Hepatocyte (in vitro differentiated cells): Measurements from ENCODE around the gene NTF3. TPM values are rescaled to one million over a fixed set of nuclear protein-coding genes. Genes with fewer than 3 reads are reported as not detected.
A peak's percentile ranks its signal among the peaks of the same experiment; 100 is the strongest.

Experiments
- DNase-seq: peaks from one replicate; pipeline ENCODE4 v3.0.0-alpha.2; 2016; ENCODE audit warnings: low spot score
- H2AFZ ChIP-seq: fragments of 200-600 bp; sonication (generic); 2 replicates; pipeline ENCODE4 v1.6.0; 2016; ENCODE audit warnings: antibody characterized with exemption, mild to moderate bottlenecking
- H3K27ac ChIP-seq: fragments of 200-600 bp; sonication (generic); 2 replicates; pipeline ENCODE4 v1.5.1; 2016; ENCODE audit warnings: mild to moderate bottlenecking
- H3K27me3 ChIP-seq: fragments of 200-600 bp; sonication (generic); 2 replicates; pipeline ENCODE4 v1.6.1; 2016
- H3K36me3 ChIP-seq: fragments of 200-600 bp; sonication (generic); replicated peaks from 2 replicates; pipeline ENCODE4 v1.5.1; 2016; ENCODE audit warnings: low read depth; ENCODE audit not compliant: insufficient read depth
- H3K4me1 ChIP-seq: fragments of 200-600 bp; sonication (generic); 2 replicates; pipeline ENCODE4 v1.5.1; 2016; ENCODE audit warnings: mild to moderate bottlenecking, moderate library complexity; ENCODE audit not compliant: insufficient read depth
- H3K4me2 ChIP-seq: fragments of 200-600 bp; sonication (generic); 2 replicates; pipeline ENCODE4 v1.6.0; 2016
- H3K4me3 ChIP-seq: fragments of 200-600 bp; sonication (generic); 2 replicates; pipeline ENCODE4 v1.5.1; 2016; ENCODE audit warnings: mild to moderate bottlenecking
- H3K79me2 ChIP-seq: fragments of 200-600 bp; sonication (generic); 2 replicates; pipeline ENCODE4 v1.6.0; 2017; ENCODE audit warnings: mild to moderate bottlenecking
- H3K9me2 ChIP-seq: fragments of 200-600 bp; sonication (generic); replicated peaks from 2 replicates; pipeline ENCODE4 v1.6.0; 2017; ENCODE audit warnings: mild to moderate bottlenecking; ENCODE audit not compliant: insufficient read depth
- H3K9me3 ChIP-seq: fragments of 200-600 bp; sonication (generic); 2 replicates; pipeline ENCODE4 v1.5.1; 2016; ENCODE audit warnings: low read depth, mild to moderate bottlenecking
- H4K20me1 ChIP-seq: fragments of 200-600 bp; sonication (generic); 2 replicates; pipeline ENCODE4 v1.6.0; 2016; ENCODE audit warnings: mild to moderate bottlenecking; ENCODE audit not compliant: insufficient read depth, poor library complexity, severe bottlenecking
- EZH2 ChIP-seq: fragments of 200-600 bp; sonication (generic); IDR thresholded peaks from 2 replicates; pipeline ENCODE4 v1.6.1; 2016; ENCODE audit warnings: antibody characterized with exemption, mild to moderate bottlenecking, borderline replicate concordance
- EZH2phosphoT487 ChIP-seq: fragments of 200-600 bp; sonication (generic); IDR thresholded peaks from one replicate; pipeline ENCODE4 v1.6.1; 2018; ENCODE audit warnings: antibody characterized with exemption, mild to moderate bottlenecking, low read depth, moderate library complexity; ENCODE audit not compliant: unreplicated experiment, severe bottlenecking
- WGBS: methylation state at CpG from one replicate; pipeline ENCODE4 v1.1.6; 2016; ENCODE audit warnings: low lambda C conversion rate; ENCODE audit errors: missing lambda C conversion rate; 5-methylcytosine and 5-hydroxymethylcytosine counted together
- polyA plus RNA-seq: library from polyadenylated mRNA; unstranded; fragments of >200 nt; fragmentation: Nextera tagmentation; extraction: Ambion mirVana; gene quantifications from 2 replicates; pipeline ENCODE4 v1.2.1, GENCODE V29; 2016
- total RNA-seq: library from RNA; depleted of rRNA; stranded (reverse); fragments of >200 nt; gene quantifications from 2 replicates; pipeline ENCODE4 v1.2.3, GENCODE V29; 2014
- TF ChIP-seq, protein P1 (sequence below): fragments of 200-600 bp; sonication (generic); IDR thresholded peaks from 2 replicates; pipeline ENCODE4 v1.5.1; 2016; ENCODE audit warnings: antibody characterized with exemption, mild to moderate bottlenecking; ENCODE audit not compliant: poor library complexity

NTF3 gene
- total and polyA plus RNA-seq, 2 experiments from 2014 or later = 5.0 to 7.1 TPM

DNA sequence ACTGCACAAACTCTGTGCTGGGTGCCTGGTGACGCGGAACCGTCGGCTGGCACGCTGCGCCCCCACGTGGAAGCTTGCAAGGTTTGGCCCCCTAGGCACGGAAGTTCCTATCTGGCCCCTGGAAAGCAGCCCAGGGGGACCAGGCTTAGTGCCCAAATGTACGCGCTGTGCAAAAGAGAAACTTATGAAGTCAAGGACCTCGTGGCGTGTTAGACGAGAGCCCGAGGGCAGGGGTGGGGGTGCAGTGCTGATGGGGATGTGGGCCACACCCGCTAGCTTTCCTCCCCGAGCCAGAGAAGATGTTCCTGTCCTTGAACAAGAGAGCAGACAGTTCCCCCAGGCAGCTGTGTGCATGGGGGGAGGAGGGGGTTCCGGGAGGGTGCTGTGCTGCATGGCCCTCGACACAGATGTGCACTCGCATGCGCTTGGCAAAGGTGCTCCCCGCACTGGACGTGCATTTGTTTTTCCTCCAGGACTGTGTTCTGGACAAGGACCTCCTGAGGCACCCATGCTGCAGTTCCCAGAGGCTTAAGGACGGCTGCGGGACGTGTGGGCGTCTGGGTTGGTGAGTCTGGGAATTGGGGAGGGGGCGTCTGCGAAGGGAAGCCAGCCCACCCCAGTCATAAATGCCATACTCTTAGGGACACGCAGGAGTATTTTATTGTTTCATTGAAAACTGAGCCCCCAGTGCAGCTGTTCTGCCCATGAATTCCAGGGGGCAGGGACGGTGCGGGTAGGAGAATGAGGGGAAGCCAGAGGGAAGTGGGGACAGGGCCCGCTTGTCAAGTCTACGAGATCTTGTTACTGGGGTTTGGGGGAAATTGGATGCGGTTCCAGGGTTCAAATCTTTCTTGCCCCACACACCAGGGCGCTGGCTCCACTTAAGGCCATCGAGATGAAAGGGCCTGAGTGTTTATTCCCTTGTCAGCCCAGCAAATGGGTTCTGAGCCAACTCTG lies 80.0 kb downstream of the NTF3 start:
- H3K27ac ChIP-seq = no peak overlapping the region
- no peak overlapping the region for H2AFZ ChIP-seq
- no peak overlapping the region for H3K4me3 ChIP-seq
- H3K79me2 ChIP-seq = no peaks in the 10 kb centered on the region
- no peaks in the 10 kb centered on the region for H4K20me1 ChIP-seq
- no peak overlapping the region for H3K4me2 ChIP-seq
- WGBS = 58% methylated on average over 35 of the region's 36 CpGs
- H3K9me3 ChIP-seq = no peaks in the 10 kb centered on the region
- H3K9me2 ChIP-seq = no peaks in the 10 kb centered on the region
- no peaks in the 10 kb centered on the region for H3K36me3 ChIP-seq
- peaks cover 13% of the 10 kb centered on the region for H3K4me1 ChIP-seq
- peak; percentile 36 for DNase-seq
- H3K27me3 ChIP-seq = no peaks in the 10 kb centered on the region
- TF ChIP-seq, protein P1, sequence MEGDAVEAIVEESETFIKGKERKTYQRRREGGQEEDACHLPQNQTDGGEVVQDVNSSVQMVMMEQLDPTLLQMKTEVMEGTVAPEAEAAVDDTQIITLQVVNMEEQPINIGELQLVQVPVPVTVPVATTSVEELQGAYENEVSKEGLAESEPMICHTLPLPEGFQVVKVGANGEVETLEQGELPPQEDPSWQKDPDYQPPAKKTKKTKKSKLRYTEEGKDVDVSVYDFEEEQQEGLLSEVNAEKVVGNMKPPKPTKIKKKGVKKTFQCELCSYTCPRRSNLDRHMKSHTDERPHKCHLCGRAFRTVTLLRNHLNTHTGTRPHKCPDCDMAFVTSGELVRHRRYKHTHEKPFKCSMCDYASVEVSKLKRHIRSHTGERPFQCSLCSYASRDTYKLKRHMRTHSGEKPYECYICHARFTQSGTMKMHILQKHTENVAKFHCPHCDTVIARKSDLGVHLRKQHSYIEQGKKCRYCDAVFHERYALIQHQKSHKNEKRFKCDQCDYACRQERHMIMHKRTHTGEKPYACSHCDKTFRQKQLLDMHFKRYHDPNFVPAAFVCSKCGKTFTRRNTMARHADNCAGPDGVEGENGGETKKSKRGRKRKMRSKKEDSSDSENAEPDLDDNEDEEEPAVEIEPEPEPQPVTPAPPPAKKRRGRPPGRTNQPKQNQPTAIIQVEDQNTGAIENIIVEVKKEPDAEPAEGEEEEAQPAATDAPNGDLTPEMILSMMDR = peak; percentile 52
- no peak for TF ChIP-seq EZH2phosphoT487

DNA sequence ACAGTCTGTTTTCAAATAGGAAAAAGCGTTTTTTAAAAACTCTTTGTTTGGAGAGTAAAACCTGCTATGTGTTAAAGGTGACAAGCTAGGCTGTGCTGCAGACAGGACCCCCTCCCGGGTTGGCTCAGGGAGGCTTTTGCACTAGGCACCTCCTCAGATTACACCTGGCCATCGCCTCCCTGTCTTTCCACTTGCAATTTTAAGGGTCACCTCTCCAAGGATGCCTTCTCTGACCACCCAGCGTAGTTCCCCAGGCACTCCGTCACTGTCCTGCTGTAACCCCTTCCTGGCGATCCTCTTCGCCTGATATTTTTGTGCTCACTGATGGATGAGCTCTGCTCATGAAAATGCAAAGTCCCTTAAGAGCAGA lies 80.7 kb downstream of the NTF3 start:
- peaks cover 14% of the 10 kb centered on the region for H3K4me1 ChIP-seq
- no peak overlapping the region for H3K4me2 ChIP-seq
- no peaks in the 10 kb centered on the region for H4K20me1 ChIP-seq
- no peak overlapping the region for H3K4me3 ChIP-seq
- H2AFZ ChIP-seq = no peak overlapping the region
- no peak overlapping the region for H3K27ac ChIP-seq
- WGBS = 61% methylated on average over 7 of the region's 7 CpGs
- no peaks in the 10 kb centered on the region for H3K27me3 ChIP-seq
- no peaks in the 10 kb centered on the region for H3K9me3 ChIP-seq
- no peak for DNase-seq
- no peaks in the 10 kb centered on the region for H3K36me3 ChIP-seq
- no peaks in the 10 kb centered on the region for H3K79me2 ChIP-seq
- TF ChIP-seq EZH2phosphoT487 = no peak
- TF ChIP-seq, protein P1 = no peak
- TF ChIP-seq EZH2 = no peak
- no peaks in the 10 kb centered on the region for H3K9me2 ChIP-seq

DNA sequence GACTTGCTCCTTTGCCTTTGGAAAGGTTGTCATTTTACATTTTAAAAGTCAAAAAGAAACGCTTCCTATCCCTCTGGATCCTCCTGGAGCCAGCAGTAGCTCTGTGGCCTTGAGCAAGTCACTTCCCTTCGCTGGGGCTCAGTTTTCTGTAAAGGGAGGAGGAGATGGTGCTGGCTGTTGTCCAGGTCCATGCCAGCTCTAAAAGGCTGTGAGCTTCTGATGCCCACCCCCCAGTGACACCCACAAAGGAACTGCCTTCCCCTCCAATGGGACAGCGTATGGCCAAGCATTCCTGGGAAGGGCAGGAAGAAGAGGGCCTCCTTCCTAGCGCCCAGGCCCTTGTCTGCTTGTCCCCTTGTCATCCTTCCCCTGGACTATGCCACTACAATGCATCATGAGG lies 81.5 kb downstream of the NTF3 start:
- Histone ChIP-seq H3K79me2 (no peaks in the 10 kb centered on the region), H3K4me2 (no peak overlapping the region), H2AFZ (no peak overlapping the region), H3K4me1 (peaks cover 14% of the 10 kb centered on the region), H3K4me3 (no peak overlapping the region), H3K36me3 (no peaks in the 10 kb centered on the region), H3K27ac (no peak overlapping the region), H3K9me2 (no peaks in the 10 kb centered on the region), H4K20me1 (no peaks in the 10 kb centered on the region), H3K9me3 (no peaks in the 10 kb centered on the region), H3K27me3 (no peaks in the 10 kb centered on the region)
- WGBS = 84% methylated on average over 4 of the region's 4 CpGs
- TF ChIP-seq EZH2 (no peak), EZH2phosphoT487 (no peak)
- DNase-seq = no peak

DNA sequence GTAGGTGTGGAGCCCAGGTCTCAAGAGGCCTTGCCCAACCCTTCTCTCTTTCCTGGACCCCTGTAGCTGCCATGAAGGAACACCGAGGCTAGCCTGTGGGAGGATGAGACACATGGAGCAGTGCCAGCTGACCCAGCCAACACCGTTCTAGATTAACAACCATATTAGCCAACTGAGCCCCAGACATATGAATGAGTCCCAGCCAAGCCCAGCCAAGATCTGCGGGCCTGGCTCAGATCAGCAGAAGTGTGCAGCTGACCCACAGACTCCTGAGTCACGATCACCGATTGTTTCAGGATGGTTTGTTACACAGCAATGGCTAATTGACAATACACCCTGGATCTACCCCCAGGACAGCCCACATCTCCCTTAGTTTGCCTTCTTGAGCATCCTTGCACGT lies 82.1 kb downstream of the NTF3 start:
- TF ChIP-seq EZH2phosphoT487 = no peak
- no peak for TF ChIP-seq EZH2
- TF ChIP-seq, protein P1 = no peak
- Histone ChIP-seq H3K27me3 (no peaks in the 10 kb centered on the region), H3K79me2 (no peaks in the 10 kb centered on the region), H3K27ac (no peak overlapping the region), H2AFZ (no peak overlapping the region), H3K4me1 (peaks cover 14% of the 10 kb centered on the region), H3K9me2 (no peaks in the 10 kb centered on the region), H3K4me3 (no peak overlapping the region), H4K20me1 (no peaks in the 10 kb centered on the region), H3K4me2 (no peak overlapping the region), H3K9me3 (no peaks in the 10 kb centered on the region), H3K36me3 (no peaks in the 10 kb centered on the region)
- no peak for DNase-seq
- WGBS = 93% methylated on average over 6 of the region's 6 CpGs
